ENCODE data around the gene ARID1B.

GRCh38 chr6:156976216-156977127, 199.3 kb downstream of the ARID1B start:
- TF ChIP-seq CTCF (IDR thresholded peaks at IDR 0.05) (no peak), POLR2A (IDR thresholded peaks at IDR 0.05) (no peak)
